GM06990 (cell line): ENCODE results near the gene ZDHHC14.

ENCODE experiments used
- DNase-seq: peaks from one replicate; pipeline ENCODE4 v3.0.0-alpha.2; 2011; ENCODE audit not compliant: insufficient read length; ENCODE audit errors: extremely low read depth
- H3K27me3 ChIP-seq: replicated peaks from 2 replicates; pipeline ENCODE4 v1.6.0; 2011; ENCODE audit warnings: low read length; ENCODE audit not compliant: control insufficient read depth, insufficient read depth
- H3K36me3 ChIP-seq: 2 replicates; pipeline ENCODE4 v1.5.1; 2011; ENCODE audit warnings: low read length; ENCODE audit not compliant: control insufficient read depth, insufficient read depth
- H3K4me3 ChIP-seq: replicated peaks from 2 replicates; pipeline ENCODE4 v1.5.1; 2011; ENCODE audit warnings: low read depth, mild to moderate bottlenecking, control low read depth, low read length
- CTCF ChIP-seq: IDR thresholded peaks from 2 replicates; pipeline ENCODE4 v1.5.1; 2011; ENCODE audit warnings: low read length, control low read depth, mild to moderate bottlenecking, inconsistent platforms; ENCODE audit not compliant: insufficient read depth, poor library complexity, severe bottlenecking

The ZDHHC14 gene

GRCh38 chr6:157682856-157683481, 302.0 kb downstream of the ZDHHC14 start:
- no peak for DNase-seq
- no peak for TF ChIP-seq CTCF
- peaks cover 1% of the 10 kb centered on the region for H3K27me3 ChIP-seq
- H3K4me3 ChIP-seq: no peak overlapping the region
- no peaks in the 10 kb centered on the region for H3K36me3 ChIP-seq

- no peaks in the 10 kb centered on the region for H3K36me3 ChIP-seq
- H3K4me3 ChIP-seq: no peak overlapping the region
- no peak for TF ChIP-seq CTCF
- H3K27me3 ChIP-seq: peaks cover 1% of the 10 kb centered on the region
- DNase-seq: no peak
These were observed 302.7 kb downstream of the ZDHHC14 start for GRCh38 chr6:157683707-157684106.

GRCh38 chr6:157684620-157685299, 303.8 kb downstream of the ZDHHC14 start:
- Histone ChIP-seq H3K36me3 (no peaks in the 10 kb centered on the region), H3K4me3 (no peak overlapping the region), H3K27me3 (peaks cover 1% of the 10 kb centered on the region)
- no peak for TF ChIP-seq CTCF
- DNase-seq: no peak

- H3K36me3 ChIP-seq: no peaks in the 10 kb centered on the region
- DNase-seq: no peak
- no peaks in the 10 kb centered on the region; the same call in none of the 2 replicates for H3K27me3 ChIP-seq
- no peak overlapping the region for H3K4me3 ChIP-seq
- no peak for TF ChIP-seq CTCF
These were observed 304.7 kb downstream of the ZDHHC14 start for GRCh38 chr6:157685596-157686280.

- Histone ChIP-seq H3K27me3 (peaks cover 6% of the 10 kb centered on the region), H3K36me3 (no peaks in the 10 kb centered on the region), H3K4me3 (no peak overlapping the region)
- TF ChIP-seq CTCF: no peak
- no peak for DNase-seq
These were observed 307.4 kb downstream of the ZDHHC14 start for GRCh38 chr6:157688275-157688959.
